ENCODE results near the gene NMNAT2.
"Not testable (repeated sequence)": the region's sequence is repeated elsewhere in the genome, so short reads cannot be mapped to it uniquely, and the experiment has no call there.

Gene NMNAT2

DNA sequence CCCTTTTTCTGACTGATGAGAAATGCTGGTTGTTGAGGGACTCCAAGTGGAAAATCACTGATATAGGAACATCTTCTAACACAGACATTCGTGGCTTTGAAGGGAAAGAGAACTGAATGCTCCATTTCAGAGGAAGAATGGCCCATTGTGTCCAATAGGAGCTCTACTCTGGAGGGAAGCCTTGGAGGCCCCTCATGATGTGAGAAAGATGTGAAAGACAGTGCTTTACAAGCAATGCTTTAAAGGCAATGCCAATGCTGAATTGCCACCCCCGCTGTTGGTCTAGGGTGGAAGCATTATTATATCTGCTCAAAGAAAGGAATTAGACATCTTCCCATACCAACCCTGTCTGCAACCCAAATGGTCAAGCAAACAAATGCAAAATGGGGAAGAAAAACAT is 13.7 kb downstream of the NMNAT2 start:
- DNase-seq (ENCODE audit: low spot score) = no peak
- no peak for TF ChIP-seq CTCF (IDR thresholded peaks at IDR 0.05; ENCODE audit: extremely low read depth, missing control alignments)

DNA sequence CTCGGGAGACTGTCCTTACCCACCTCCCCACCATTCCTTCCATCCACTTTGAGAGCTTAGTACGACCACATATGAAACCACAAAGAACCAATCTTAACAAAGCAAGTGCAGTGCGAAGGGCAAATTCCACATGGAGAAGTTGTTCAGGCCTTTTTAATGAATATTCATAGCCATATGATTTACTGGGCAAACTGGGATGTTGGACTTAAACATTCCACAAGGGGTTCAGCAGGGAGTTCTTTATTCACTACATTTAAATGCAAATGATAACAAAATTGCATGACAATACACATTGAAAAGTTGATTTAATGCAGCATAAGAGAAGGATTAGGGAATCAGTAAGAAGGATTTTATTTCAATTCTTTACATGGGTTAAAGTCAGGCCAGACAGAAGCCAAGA is 14.7 kb downstream of the NMNAT2 start:
- no peak for TF ChIP-seq CTCF (IDR thresholded peaks at IDR 0.05; ENCODE audit: extremely low read depth, missing control alignments)
- no peak for DNase-seq (ENCODE audit: low spot score)

- DNase-seq (ENCODE audit: low spot score) = not testable (repeated sequence)
Observed at GRCh38 chr1:183401565-183401964, 16.6 kb downstream of the NMNAT2 start.

DNA sequence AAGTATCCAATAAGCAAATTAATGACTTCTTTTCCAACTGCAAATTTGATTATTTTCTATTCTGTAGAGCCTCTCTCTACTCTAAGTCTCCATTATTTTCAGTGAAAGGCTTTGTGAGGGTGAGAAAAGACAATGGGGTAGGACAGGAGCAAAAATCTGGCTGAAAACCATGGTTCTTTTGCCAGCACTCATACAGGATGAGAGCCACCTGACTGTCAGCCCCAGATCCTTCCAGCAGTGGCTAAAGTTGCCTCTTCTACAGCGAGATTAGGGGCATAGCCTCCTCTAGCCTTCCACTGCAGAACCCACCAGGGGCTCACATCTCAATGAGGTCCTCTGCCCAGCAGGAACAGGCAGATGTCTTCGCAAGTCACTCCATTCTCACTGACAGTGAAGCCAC is 23.7 kb downstream of the NMNAT2 start:
- no peak for TF ChIP-seq CTCF (IDR thresholded peaks at IDR 0.05; ENCODE audit: extremely low read depth, missing control alignments)
- no peak for DNase-seq (ENCODE audit: low spot score)

DNA sequence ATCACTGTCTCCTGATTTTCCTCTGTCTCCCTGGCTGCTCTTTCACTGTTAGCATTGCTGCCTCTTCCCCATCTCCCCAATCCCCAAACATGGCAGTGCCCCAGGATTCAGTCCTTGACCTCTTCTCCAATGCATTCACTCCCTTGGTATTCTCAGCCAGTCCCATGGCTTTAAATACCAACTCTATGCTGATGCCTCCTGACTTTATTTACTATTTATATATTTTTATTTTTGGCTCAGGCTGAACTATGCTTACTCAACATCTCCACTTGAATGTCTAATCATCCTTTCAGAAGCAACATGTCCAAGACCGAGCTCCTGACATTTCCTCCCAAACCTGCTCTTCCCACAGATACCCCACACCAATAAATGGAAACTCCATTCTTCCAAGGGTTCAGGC is 26.3 kb downstream of the NMNAT2 start:
- no peak for DNase-seq (ENCODE audit: low spot score)
- TF ChIP-seq CTCF (IDR thresholded peaks at IDR 0.05; ENCODE audit: extremely low read depth, missing control alignments) = no peak

DNA sequence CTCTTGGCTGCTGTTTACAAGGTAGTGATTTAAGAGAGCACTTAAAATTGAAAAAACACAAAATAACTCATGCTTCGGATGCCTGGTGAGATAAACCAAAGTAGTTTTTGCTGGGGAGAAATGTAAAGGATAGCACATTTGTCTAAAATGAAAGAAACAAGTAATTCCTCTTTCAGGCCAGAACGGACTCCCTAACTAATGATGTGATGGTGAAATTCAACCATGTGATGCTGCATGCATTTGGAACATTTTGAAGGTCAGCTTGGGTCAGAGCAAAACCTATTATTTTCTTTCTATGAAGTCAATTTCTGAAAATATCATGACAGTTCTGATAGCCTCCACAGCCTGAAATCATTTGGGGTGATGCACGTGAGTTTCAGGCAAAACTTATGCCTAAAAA is 27.6 kb downstream of the NMNAT2 start:
- TF ChIP-seq CTCF (IDR thresholded peaks at IDR 0.05; ENCODE audit: extremely low read depth, missing control alignments) = no peak
- no peak for DNase-seq (ENCODE audit: low spot score)

- no peak for TF ChIP-seq CTCF (IDR thresholded peaks at IDR 0.05; ENCODE audit: extremely low read depth, missing control alignments)
Observed at GRCh38 chr1:183388735-183389134, 29.4 kb downstream of the NMNAT2 start.

DNA sequence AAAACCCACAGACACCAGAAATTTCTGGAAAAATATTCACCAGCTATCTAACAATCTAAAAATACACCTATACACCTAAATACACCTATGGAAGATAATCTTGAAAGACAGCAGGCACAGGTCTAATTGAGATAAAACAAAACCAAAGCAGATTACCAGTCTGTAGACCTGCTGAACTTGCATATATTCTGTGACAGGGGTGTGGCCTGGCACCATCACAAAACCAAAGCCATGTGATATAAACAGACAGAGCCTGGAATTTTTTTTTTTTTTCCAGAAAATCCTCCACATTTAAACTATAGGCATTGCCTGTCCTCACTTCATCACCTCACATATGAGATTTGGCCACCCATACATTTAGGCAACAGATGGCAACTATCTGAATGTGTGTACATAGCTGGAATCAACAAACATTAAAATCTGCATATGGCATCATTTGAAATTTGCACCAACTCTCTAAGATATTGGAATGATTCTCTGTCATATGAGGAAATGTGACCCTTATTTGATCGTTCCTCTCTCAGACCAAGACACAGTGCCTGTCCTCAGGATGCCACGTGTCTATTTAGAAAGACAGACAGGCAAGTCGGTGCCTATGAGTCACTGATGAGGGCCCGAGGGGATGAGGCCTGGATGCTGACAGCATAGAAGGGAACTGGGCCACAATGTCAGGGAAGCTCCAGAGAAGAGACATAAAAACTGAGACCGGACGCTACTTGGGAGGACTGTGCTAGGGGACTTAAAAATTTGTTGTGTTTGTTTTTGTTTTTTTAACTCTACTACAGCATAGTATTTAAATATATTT is 32.6 kb downstream of the NMNAT2 start:
- DNase-seq (ENCODE audit: low spot score) = no peak

More at GRCh38 chr1:183388735-183389134, 29.4 kb downstream of the NMNAT2 start:
- no peak for DNase-seq (ENCODE audit: low spot score)

More for the DNA sequence above, 32.6 kb downstream of the NMNAT2 start:
- no peak for TF ChIP-seq CTCF (IDR thresholded peaks at IDR 0.05; ENCODE audit: extremely low read depth, missing control alignments)

All from GM20000 (cell line).